Vagina (tissue), 2 donors: ENCODE data around the gene MTHFD1L.

Experiments used
- POLR2AphosphoS5 ChIP-seq, 2 donors: sonication (generic); formaldehyde crosslinking; IDR thresholded peaks; one replicate each; pipeline ENCODE4 v1.9.0; 2017; ENCODE audit warnings: antibody characterized with exemption in 2 of 2, mild to moderate bottlenecking in 2 of 2, low read depth in 1 of 2; ENCODE audit not compliant: insufficient read depth in 1 of 2
- TF ChIP-seq, protein P1 (sequence below), 3 experiments: fragments of 450-650 bp in 2 of 3; fragments of 200-600 bp in 1 of 3; sonication (generic) in 1 of 3; IDR thresholded peaks; one replicate each; pipeline ENCODE4 v1.5.1; 2017 to 2019; ENCODE audit warnings: antibody characterized with exemption in 3 of 3, mild to moderate bottlenecking in 2 of 3, moderate library complexity in 2 of 3

DNA sequence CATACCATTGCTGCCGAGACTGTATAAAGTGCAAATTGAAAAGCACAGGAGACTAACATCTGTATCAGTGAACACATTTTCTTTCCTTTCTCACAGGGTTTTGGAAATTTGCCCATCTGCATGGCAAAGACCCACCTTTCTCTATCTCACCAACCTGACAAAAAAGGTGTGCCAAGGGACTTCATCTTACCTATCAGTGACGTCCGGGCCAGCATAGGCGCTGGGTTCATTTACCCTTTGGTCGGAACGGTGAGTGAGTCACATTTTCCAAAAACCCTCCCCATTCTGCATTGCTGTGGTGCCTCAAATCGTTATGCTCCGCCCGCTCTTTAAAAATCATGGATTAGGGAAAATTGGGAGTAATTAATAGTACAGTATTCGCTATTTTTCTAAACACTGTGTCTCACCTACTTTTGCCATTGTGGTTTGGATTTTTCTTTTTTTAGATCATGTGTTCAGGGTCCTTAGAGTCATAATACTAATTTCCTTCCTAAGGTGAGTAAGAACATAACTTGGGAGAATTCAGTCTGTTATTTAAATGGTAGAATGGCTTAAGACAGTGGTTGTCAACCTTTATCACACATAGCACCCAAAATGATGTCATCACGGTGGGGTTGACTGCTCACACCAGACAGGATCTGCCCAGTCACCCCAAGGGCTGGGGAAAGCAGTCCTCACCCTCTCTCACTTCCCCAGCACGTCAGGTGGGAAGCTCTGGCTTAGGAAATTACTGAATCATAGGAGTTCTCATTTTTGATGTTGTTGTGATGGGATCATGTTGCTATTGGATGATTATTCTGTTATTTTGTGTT is 171.6 kb downstream of the MTHFD1L start:
- TF ChIP-seq POLR2AphosphoS5 (IDR thresholded peaks at IDR 0.05; ENCODE audit: insufficient read depth in 1 of 2, low read depth in 1 of 2) = no peak
- TF ChIP-seq, protein P1, sequence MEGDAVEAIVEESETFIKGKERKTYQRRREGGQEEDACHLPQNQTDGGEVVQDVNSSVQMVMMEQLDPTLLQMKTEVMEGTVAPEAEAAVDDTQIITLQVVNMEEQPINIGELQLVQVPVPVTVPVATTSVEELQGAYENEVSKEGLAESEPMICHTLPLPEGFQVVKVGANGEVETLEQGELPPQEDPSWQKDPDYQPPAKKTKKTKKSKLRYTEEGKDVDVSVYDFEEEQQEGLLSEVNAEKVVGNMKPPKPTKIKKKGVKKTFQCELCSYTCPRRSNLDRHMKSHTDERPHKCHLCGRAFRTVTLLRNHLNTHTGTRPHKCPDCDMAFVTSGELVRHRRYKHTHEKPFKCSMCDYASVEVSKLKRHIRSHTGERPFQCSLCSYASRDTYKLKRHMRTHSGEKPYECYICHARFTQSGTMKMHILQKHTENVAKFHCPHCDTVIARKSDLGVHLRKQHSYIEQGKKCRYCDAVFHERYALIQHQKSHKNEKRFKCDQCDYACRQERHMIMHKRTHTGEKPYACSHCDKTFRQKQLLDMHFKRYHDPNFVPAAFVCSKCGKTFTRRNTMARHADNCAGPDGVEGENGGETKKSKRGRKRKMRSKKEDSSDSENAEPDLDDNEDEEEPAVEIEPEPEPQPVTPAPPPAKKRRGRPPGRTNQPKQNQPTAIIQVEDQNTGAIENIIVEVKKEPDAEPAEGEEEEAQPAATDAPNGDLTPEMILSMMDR (IDR thresholded peaks at IDR 0.05) = no peak
